SK-N-SH (cell line): ENCODE measurements around the gene ST7L. TPM values are rescaled to one million over a fixed set of nuclear protein-coding genes. Genes with fewer than 3 reads are reported as not detected.
A peak's percentile ranks its signal among the peaks of the same experiment; 100 is the strongest.

ENCODE experiments used
- CTCF ChIA-PET: fragments of 300-600, 350-600 bp; formaldehyde crosslinking; extraction: SDS; loops from one replicate; lab custom pipeline; 2021; lab: Yijun Ruan, JAX
- POLR2A ChIA-PET: fragments of 350-600 bp; sonication (Branson Sonifier 250); formaldehyde crosslinking; extraction: SDS; loops from one replicate; lab custom pipeline; 2020; ENCODE audit warnings: antibody characterized with exemption, inconsistent platforms; lab: Yijun Ruan, JAX
- DNase-seq: peaks from one replicate; pipeline ENCODE4 v3.0.0; 2012
- H2AFZ ChIP-seq: fragments of 200-600 bp; sonication (generic); 2 replicates; pipeline ENCODE4 v1.8.1; 2016; ENCODE audit warnings: antibody characterized with exemption, mild to moderate bottlenecking, low read depth
- H3F3A ChIP-seq: fragments of 200-600 bp; sonication (generic); replicated peaks from 2 replicates; pipeline ENCODE3; 2016; ENCODE audit warnings: antibody characterized with exemption, mild to moderate bottlenecking; ENCODE audit not compliant: insufficient read depth
- H3K27ac ChIP-seq, 2 experiments: fragments of 200-500 bp in 1 of 2; fragments of 200-600 bp in 1 of 2; sonication (Bioruptor generic) in 1 of 2; sonication (generic), shearing (Covaris generic) in 1 of 2; 2 replicates each; pipeline versions ENCODE4 v1.5.1 to v1.6.1; 2014 to 2016; ENCODE audit warnings: low read depth in 2 of 2, inconsistent platforms in 1 of 2, low read length in 1 of 2, mild to moderate bottlenecking in 1 of 2, mixed read lengths in 1 of 2
- H3K27me3 ChIP-seq: fragments of 200-600 bp; sonication (generic), shearing (Covaris generic); 2 replicates; pipeline ENCODE4 v1.6.1; 2016; ENCODE audit warnings: mixed run types; ENCODE audit not compliant: insufficient read depth
- H3K36me3 ChIP-seq, 2 experiments: fragments of 200-500 bp in 1 of 2; fragments of 200-600 bp in 1 of 2; sonication (Bioruptor generic) in 1 of 2; sonication (generic) in 1 of 2; replicated peaks in 1 of 2; 2 replicates each; pipeline versions ENCODE3 to v1.5.1; 2014 to 2016; ENCODE audit warnings: low read length in 1 of 2, mild to moderate bottlenecking in 1 of 2; ENCODE audit not compliant: insufficient read depth in 2 of 2, control insufficient read depth in 1 of 2
- H3K4me1 ChIP-seq, 2 experiments: fragments of 200-500 bp in 1 of 2; fragments of 200-600 bp in 1 of 2; sonication (Bioruptor generic) in 1 of 2; sonication (generic), shearing (Covaris generic) in 1 of 2; 2 replicates each; pipeline versions ENCODE4 v1.5.1 to v1.6.1; 2014 to 2016; ENCODE audit warnings: low read depth in 1 of 2, low read length in 1 of 2, mixed run types in 1 of 2; ENCODE audit not compliant: insufficient read depth in 2 of 2, control insufficient read depth in 1 of 2
- H3K4me2 ChIP-seq: fragments of 200-600 bp; sonication (generic), shearing (Covaris generic); 2 replicates; pipeline ENCODE4 v1.6.1; 2017; ENCODE audit warnings: mixed run types
- H3K4me3 ChIP-seq, 2 experiments: fragments of 200-500 bp in 1 of 2; fragments of 200-600 bp in 1 of 2; sonication (Bioruptor generic) in 1 of 2; sonication (generic), shearing (Covaris generic) in 1 of 2; 2 replicates each; pipeline versions ENCODE4 v1.5.1 to v1.8.1; 2014 to 2016; ENCODE audit warnings: low read depth in 2 of 2, inconsistent platforms in 1 of 2, low read length in 1 of 2, mild to moderate bottlenecking in 1 of 2, mixed read lengths in 1 of 2, moderate library complexity in 1 of 2
- H3K79me2 ChIP-seq: fragments of 200-600 bp; sonication (generic); 2 replicates; pipeline ENCODE4 v1.8.1; 2017; ENCODE audit warnings: mild to moderate bottlenecking; ENCODE audit not compliant: insufficient read depth
- H3K9ac ChIP-seq: fragments of 200-600 bp; sonication (generic); 2 replicates; pipeline ENCODE4 v1.6.1; 2017; ENCODE audit warnings: mixed run types
- H3K9me2 ChIP-seq: fragments of 200-600 bp; sonication (generic); 2 replicates; pipeline ENCODE4 v1.6.1; 2017; ENCODE audit warnings: mixed run types
- H3K9me3 ChIP-seq: fragments of 200-600 bp; sonication (generic); 2 replicates; pipeline ENCODE4 v1.6.1; 2017; ENCODE audit warnings: mixed run types, mild to moderate bottlenecking, moderate library complexity
- H4K20me1 ChIP-seq: fragments of 200-600 bp; sonication (generic); 2 replicates; pipeline ENCODE4 v1.6.1; 2017; ENCODE audit warnings: mild to moderate bottlenecking, mixed run types; ENCODE audit not compliant: insufficient read depth
- CHD2 ChIP-seq: fragments of 150-350 bp; IDR thresholded peaks from 2 replicates; pipeline ENCODE4 v1.6.1; 2018; ENCODE audit warnings: low read length; ENCODE audit not compliant: partially characterized antibody
- EP300 ChIP-seq, 2 experiments: IDR thresholded peaks; 2 replicates each; pipeline versions ENCODE4 v1.4.0 to v1.6.1; 2012; ENCODE audit warnings: borderline replicate concordance in 1 of 2, low read depth in 1 of 2, low read length in 1 of 2
- FOXJ3 ChIP-seq: sonication (generic); formaldehyde crosslinking; IDR thresholded peaks from 2 replicates; pipeline ENCODE4 v1.5.1; 2020; ENCODE audit warnings: mild to moderate bottlenecking, missing genetic modification reagents
- IRF3 ChIP-seq: fragments of 150-350 bp; IDR thresholded peaks from 2 replicates; pipeline ENCODE4 v1.6.1; 2016; ENCODE audit warnings: mild to moderate bottlenecking, low read depth, low read length
- JUND ChIP-seq: IDR thresholded peaks from 2 replicates; pipeline ENCODE4 v1.4.0; 2012
- MAX ChIP-seq: IDR thresholded peaks from 2 replicates; pipeline ENCODE4 v1.4.0; 2012; ENCODE audit warnings: low read depth
- MXI1 ChIP-seq: IDR thresholded peaks from 2 replicates; pipeline ENCODE4 v1.6.1; 2012; ENCODE audit warnings: mild to moderate bottlenecking, low read depth, low read length, improper control_type of control experiment
- PBX3 ChIP-seq: IDR thresholded peaks from 2 replicates; pipeline ENCODE4; 2012
- POLR2AphosphoS5 ChIP-seq: IDR thresholded peaks from 2 replicates; pipeline ENCODE4 v1.6.1; 2012; ENCODE audit warnings: low read depth, low read length
- RAD21 ChIP-seq: IDR thresholded peaks from 2 replicates; pipeline ENCODE4 v1.6.1; 2012; ENCODE audit warnings: mild to moderate bottlenecking, low read length
- REST ChIP-seq: IDR thresholded peaks from 2 replicates; pipeline ENCODE4 v1.6.1; 2012; ENCODE audit warnings: mild to moderate bottlenecking, low read depth, low read length, moderate library complexity
- RXRA ChIP-seq: IDR thresholded peaks from 2 replicates; pipeline ENCODE4 v1.4.0; 2012; ENCODE audit warnings: low read depth, mild to moderate bottlenecking, borderline replicate concordance
- SIN3A ChIP-seq: IDR thresholded peaks from 2 replicates; pipeline ENCODE4 v1.6.1; 2012; ENCODE audit warnings: low read depth, mild to moderate bottlenecking, low read length, moderate library complexity, borderline replicate concordance
- TCF12 ChIP-seq: IDR thresholded peaks from 2 replicates; pipeline ENCODE4 v1.4.0; 2012
- TEAD4 ChIP-seq: IDR thresholded peaks from 2 replicates; pipeline ENCODE4 v1.4.0; 2012; ENCODE audit warnings: mild to moderate bottlenecking, borderline replicate concordance; ENCODE audit not compliant: insufficient read depth
- YY1 ChIP-seq: IDR thresholded peaks from 2 replicates; pipeline ENCODE4 v1.4.0; 2012; ENCODE audit warnings: low read depth, mild to moderate bottlenecking
- WGBS: methylation state at CpG from one replicate; pipeline ENCODE4 v1.1.6; 2017; ENCODE audit warnings: low lambda C conversion rate; 5-methylcytosine and 5-hydroxymethylcytosine counted together
- polyA plus RNA-seq, 3 experiments: library from polyadenylated mRNA; depleted of rRNA; stranded (reverse); fragments of >200 nt; gene quantifications; 2 replicates each; pipeline ENCODE4 v1.2.3, GENCODE V29; 2012

Gene ST7L
- polyA plus RNA-seq, 1 of the 3 experiments (the other 2 are of a cell fraction) = 17.9 TPM

GRCh38 chr1:112522621-112523020 is 96.3 kb downstream of the ST7L start (continued):
- TF ChIP-seq EP300 (IDR thresholded peaks at IDR 0.05; ENCODE audit: borderline replicate concordance in 1 of 2, low read depth in 1 of 2, low read length in 1 of 2) = peak in 1 of 2 experiments; percentile 90; a peak in 2 of 4 replicates
- TF ChIP-seq SIN3A = no peak
- no peak for TF ChIP-seq CHD2
- peak; percentile 79 for TF ChIP-seq MAX
- peak; percentile 88 for TF ChIP-seq PBX3
- TF ChIP-seq RXRA = peak; percentile 86; the same call in 1 of the 2 replicates
- TF ChIP-seq IRF3 = no peak
- TF ChIP-seq FOXJ3 (CRISPR knock-in tag) = no peak
- peak; percentile 66; the same call in 1 of the 2 replicates for TF ChIP-seq POLR2AphosphoS5
- TF ChIP-seq MXI1 = no peak
- peak; percentile 91 for TF ChIP-seq TCF12
- TF ChIP-seq YY1 = peak; percentile 61; the same call in 1 of the 2 replicates
- TF ChIP-seq RAD21 = no peak
- TF ChIP-seq JUND = peak; percentile 95
- peak; percentile 90 for TF ChIP-seq TEAD4
- peak; percentile 61; the same call in 1 of the 2 replicates for TF ChIP-seq REST

GRCh38 chr1:112520166-112520565 is 98.8 kb downstream of the ST7L start:
- H3K27ac ChIP-seq = no peak overlapping the region
- no peaks in the 10 kb centered on the region for H3K27me3 ChIP-seq
- H3K4me2 ChIP-seq = no peak overlapping the region
- no peak overlapping the region for H3K9ac ChIP-seq
- CTCF ChIA-PET = interaction anchor here (0.6 to 0.7 kb wide), 2 partner anchors 9 to 18 kb away, joined by 3 read pairs; no protein-coding TSS in a partner anchor
- peaks cover 0 to 27% of the 10 kb centered on the region in 2 experiments; a peak in 3 of 4 replicates for H3K4me1 ChIP-seq
- no peaks in the 10 kb centered on the region for H3K9me2 ChIP-seq
- POLR2A ChIA-PET = no interaction called here
- TF ChIP-seq IRF3 (no peak), CHD2 (no peak), SIN3A (no peak)
- peaks cover 6% of the 10 kb centered on the region for H3F3A ChIP-seq
- H3K36me3 ChIP-seq = peaks cover 0 to 5% of the 10 kb centered on the region in 2 experiments
- no peaks in the 10 kb centered on the region for H3K79me2 ChIP-seq
- H2AFZ ChIP-seq = no peak overlapping the region
- no peak for DNase-seq
- H4K20me1 ChIP-seq = no peaks in the 10 kb centered on the region
- H3K4me3 ChIP-seq = no peak overlapping the region
- WGBS = 89% methylated on average over 9 of the region's 9 CpGs
- H3K9me3 ChIP-seq = no peaks in the 10 kb centered on the region
